HepG2 (cell line): Measurements from ENCODE around the gene TCEA3. TPM values are rescaled to one million over a fixed set of nuclear protein-coding genes. Genes with fewer than 3 reads are reported as not detected.

Source experiments
- AKAP8 ChIP-seq: sonication (generic); formaldehyde crosslinking; IDR thresholded peaks from 2 replicates; pipeline ENCODE4 v1.5.1; 2020; ENCODE audit warnings: mild to moderate bottlenecking, missing genetic modification reagents
- ATF7-NPFF ChIP-seq: sonication (generic); formaldehyde crosslinking; IDR thresholded peaks from 2 replicates; pipeline ENCODE4 v1.8.1; 2023; ENCODE audit warnings: mild to moderate bottlenecking, low read depth, missing genetic modification reagents, moderate library complexity
- CENPX ChIP-seq: sonication (generic); formaldehyde crosslinking; IDR thresholded peaks from 2 replicates; pipeline ENCODE4 v1.9.0; 2021; ENCODE audit warnings: mild to moderate bottlenecking, missing genetic modification reagents, moderate library complexity
- EHMT2 ChIP-seq: fragments of 200-600 bp; sonication (generic); IDR thresholded peaks from 2 replicates; pipeline ENCODE4 v1.7.0; 2017; ENCODE audit warnings: antibody characterized with exemption, low read depth, low read length, borderline replicate concordance
- FOXA3 ChIP-seq: IDR thresholded peaks from 2 replicates; pipeline ENCODE4 v1.6.1; 2016; ENCODE audit warnings: missing genetic modification reagents, missing compliant biosample characterization
- IRF2 ChIP-seq: IDR thresholded peaks from 2 replicates; pipeline ENCODE4 v1.6.1; 2018; ENCODE audit warnings: missing genetic modification reagents, missing compliant biosample characterization
- KLF12 ChIP-seq: sonication (generic); formaldehyde crosslinking; IDR thresholded peaks from 2 replicates; pipeline ENCODE4 v1.4.0; 2020; ENCODE audit warnings: missing genetic modification reagents, borderline replicate concordance
- MTF1 ChIP-seq: sonication (generic); formaldehyde crosslinking; IDR thresholded peaks from 2 replicates; pipeline ENCODE4 v1.5.0; 2020; ENCODE audit warnings: missing genetic modification reagents
- RBM39 ChIP-seq: fragments of 200-400 bp; formaldehyde crosslinking; IDR thresholded peaks from one replicate; pipeline ENCODE4 v1.6.1; 2018; ENCODE audit warnings: antibody characterized with exemption, mild to moderate bottlenecking, low read depth, low read length; ENCODE audit not compliant: poor library complexity, severe bottlenecking
- SOX6 ChIP-seq, 2 experiments: fragments of 450-650 bp in 1 of 2; sonication (generic) in 1 of 2; formaldehyde crosslinking in 1 of 2; IDR thresholded peaks; 2 replicates each; pipeline versions ENCODE4 v1.4.0 to v1.6.1; 2017 to 2020; ENCODE audit warnings: antibody characterized with exemption in 1 of 2, mild to moderate bottlenecking in 1 of 2, missing genetic modification reagents in 1 of 2
- TBX2 ChIP-seq: sonication (generic); formaldehyde crosslinking; IDR thresholded peaks from 2 replicates; pipeline ENCODE4 v1.5.0; 2020; ENCODE audit warnings: missing genetic modification reagents, mild to moderate bottlenecking, borderline replicate concordance
- ZEB1 ChIP-seq: IDR thresholded peaks from 2 replicates; pipeline ENCODE4 v1.6.1; 2012; ENCODE audit warnings: mild to moderate bottlenecking, low read depth, inconsistent platforms; ENCODE audit not compliant: insufficient replicate concordance
- ZGPAT ChIP-seq: IDR thresholded peaks from 2 replicates; pipeline ENCODE4 v1.6.1; 2016; ENCODE audit warnings: mild to moderate bottlenecking
- ZNF383 ChIP-seq: sonication (generic); formaldehyde crosslinking; IDR thresholded peaks from 2 replicates; pipeline ENCODE4 v1.4.0; 2020; ENCODE audit warnings: missing genetic modification reagents, mild to moderate bottlenecking, borderline replicate concordance
- ZNF430 ChIP-seq: sonication (generic); formaldehyde crosslinking; IDR thresholded peaks from 2 replicates; pipeline ENCODE4 v1.9.0; 2021; ENCODE audit warnings: mild to moderate bottlenecking, missing genetic modification reagents
- ZNF646 ChIP-seq: sonication (generic); formaldehyde crosslinking; IDR thresholded peaks from 2 replicates; pipeline ENCODE4 v1.9.0; 2021; ENCODE audit warnings: mild to moderate bottlenecking, missing genetic modification reagents
- ZNF670 ChIP-seq: sonication (generic); formaldehyde crosslinking; IDR thresholded peaks from 2 replicates; pipeline ENCODE4 v1.8.0; 2022; ENCODE audit warnings: mild to moderate bottlenecking, missing genetic modification reagents, borderline replicate concordance
- ZSCAN31 ChIP-seq: sonication (generic); formaldehyde crosslinking; IDR thresholded peaks from 2 replicates; pipeline ENCODE4 v1.5.0; 2020; ENCODE audit warnings: low read depth, mild to moderate bottlenecking, missing genetic modification reagents
- polyA plus RNA-seq, 8 experiments: library from polyadenylated mRNA; depleted of rRNA in 3 of 8; stranded (reverse) in 7 of 8; unstranded in 1 of 8; fragments of >200 nt; fragmentation: Illumina TruSeq in 4 of 8; extraction: Trizol in 4 of 8; gene quantifications; 2 replicates each; pipeline versions ENCODE4 v1.2.1 to v1.2.3, GENCODE V29; 2011 to 2016; ENCODE audit warnings: low read depth in 4 of 8, missing spikeins in 1 of 8, mixed read lengths in 1 of 8; ENCODE audit not compliant: insufficient read depth in 1 of 8
- total RNA-seq, 5 experiments: library from RNA; depleted of rRNA; stranded (reverse); fragments of >200 nt; fragmentation: Illumina TruSeq; extraction: Trizol; gene quantifications; 2 replicates each; pipeline ENCODE4 v1.2.3, GENCODE V29; 2016; ENCODE audit warnings: low read depth in 1 of 5

The TCEA3 gene
- total and polyA plus RNA-seq, 2 of the 13 experiments (the other 11 are each of a cell fraction or from before 2014, with no cell fraction given), result 55.5 to 84.6 TPM

GRCh38 chr1:23344111-23344986, 80.2 kb downstream of the TCEA3 start, which contains the start of gene HNRNPR (continued):
- TF ChIP-seq AKAP8 (CRISPR knock-in tag) (0 out of 2 replicates have a peak, but pooled peaks have one; percentile 37), SOX6 (IDR thresholded peaks at IDR 0.05) (no peak), SOX6 (CRISPR knock-in tag; IDR thresholded peaks at IDR 0.05) (peak; percentile 80), RBM39 (peak; percentile 76), ZNF670 (CRISPR knock-in tag) (no peak), ZEB1 (peak; percentile 29), TBX2 (CRISPR knock-in tag) (peak; percentile 73; the same call in 1 of the 2 replicates), IRF2 (CRISPR knock-in tag) (no peak), FOXA3 (CRISPR knock-in tag) (no peak; the same call in none of the 2 replicates), ZSCAN31 (CRISPR knock-in tag) (no peak), MTF1 (CRISPR knock-in tag) (no peak), CENPX (CRISPR knock-in tag) (no peak), KLF12 (CRISPR knock-in tag) (peak; percentile 55; the same call in 1 of the 2 replicates), ZNF383 (CRISPR knock-in tag) (no peak), EHMT2 (no peak), ATF7-NPFF (CRISPR knock-in tag) (peak; percentile 81; the same call in 1 of the 2 replicates), ZGPAT (CRISPR knock-in tag) (peak; percentile 63), ZNF430 (CRISPR knock-in tag) (peak; percentile 50; the same call in 1 of the 2 replicates), ZNF646 (CRISPR knock-in tag) (no peak; the same call in 1 of the 2 replicates)
